Stimulated activated CD4-positive, alpha-beta T cell treated with anti-CD3 and anti-CD28 coated beads, Interleukin-1b, Interleukin-23, amount 100 ng/mL, for 1 hour (primary cell): ENCODE measurements around the gene MIPOL1.
"Not testable (repeated sequence)": the region's sequence is repeated elsewhere in the genome, so short reads cannot be mapped to it uniquely, and the experiment has no call there.

ENCODE experiments used
- DNase-seq, 2 donors: peaks; one replicate each; pipeline ENCODE4 v3.0.0-alpha.2; 2020; ENCODE audit warnings: low read depth in 2 of 2

The MIPOL1 gene

GRCh38 chr14:37284760-37285159 lies 87.0 kb downstream of the MIPOL1 start:
- no peak for DNase-seq

DNA sequence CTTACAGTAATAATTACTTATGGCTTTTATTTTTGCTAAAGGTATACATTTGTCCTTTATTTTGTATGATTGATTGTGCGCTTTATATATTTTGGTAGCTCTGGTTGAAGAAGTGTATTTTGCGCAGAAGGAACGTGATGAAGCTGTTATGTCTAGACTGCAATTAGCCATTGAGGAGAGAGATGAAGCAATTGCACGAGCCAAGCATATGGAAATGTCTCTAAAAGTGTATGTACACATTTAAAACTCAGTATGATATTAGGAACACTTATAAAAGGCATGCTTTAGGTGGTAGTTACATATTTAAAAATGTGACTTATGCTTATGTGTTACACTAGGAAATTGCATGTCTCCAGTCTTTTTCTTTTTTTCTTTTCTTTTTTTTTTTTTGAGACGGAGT lies 87.5 kb downstream of the MIPOL1 start:
- no peak for DNase-seq

DNA sequence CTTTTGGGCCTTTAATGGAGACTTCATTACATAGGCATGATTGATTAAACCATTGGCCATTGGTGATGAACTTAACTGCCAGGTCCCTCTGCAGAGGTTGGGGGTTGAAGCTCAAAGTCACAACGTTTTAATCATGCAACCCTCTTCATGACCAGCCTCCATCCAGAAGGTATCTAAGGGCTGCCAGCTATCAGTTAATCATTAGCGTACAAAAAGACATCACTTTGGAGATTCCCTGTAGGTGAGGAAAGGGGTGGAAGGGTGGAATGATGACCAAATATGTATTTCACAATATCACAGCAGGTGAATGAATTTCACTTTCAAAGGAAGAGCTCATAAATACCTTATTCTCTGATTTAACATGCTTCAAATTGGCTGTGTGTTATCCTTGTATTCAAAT lies 92.0 kb downstream of the MIPOL1 start:
- no peak for DNase-seq

DNA sequence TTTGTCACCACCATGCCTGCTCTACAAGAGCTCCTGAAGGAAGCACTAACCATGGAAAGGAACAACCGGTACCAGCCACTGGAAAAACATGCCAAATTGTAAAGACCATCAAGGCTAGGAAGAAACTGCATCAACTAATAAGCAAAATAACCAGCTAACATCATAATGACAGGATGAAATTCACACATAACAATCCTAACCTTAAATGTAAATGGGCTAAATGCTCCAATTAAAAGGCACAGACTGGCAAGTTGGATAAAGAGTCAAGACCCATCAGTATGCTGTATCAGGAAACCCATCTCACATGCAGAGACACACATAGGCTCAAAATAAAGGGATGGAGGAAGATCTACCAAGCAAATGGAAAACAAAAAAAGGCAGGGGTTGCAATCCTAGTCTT lies 97.5 kb downstream of the MIPOL1 start:
- DNase-seq = not testable (repeated sequence)

GRCh38 chr14:37311252-37311651 lies 113.5 kb downstream of the MIPOL1 start:
- no peak for DNase-seq

GRCh38 chr14:37318938-37319337 lies 121.2 kb downstream of the MIPOL1 start:
- no peak for DNase-seq

DNA sequence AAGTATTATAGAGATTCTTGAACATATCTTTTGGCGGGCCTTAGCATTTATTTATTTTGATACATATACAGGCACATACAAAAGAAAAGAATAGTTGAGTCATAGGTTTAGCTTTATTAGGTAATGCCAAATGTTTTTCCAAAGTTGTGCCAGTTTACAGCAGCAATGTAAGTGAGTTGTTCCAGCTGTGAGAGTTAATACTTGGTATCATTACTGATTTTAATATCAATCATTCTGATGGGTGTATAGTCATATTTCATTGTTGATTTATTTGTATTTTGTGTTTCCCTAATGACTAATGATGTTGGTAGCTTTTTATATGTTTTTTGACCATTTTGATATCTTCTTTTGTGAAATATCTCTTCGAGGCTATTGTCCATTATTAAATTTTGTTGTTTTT lies 122.4 kb downstream of the MIPOL1 start:
- DNase-seq = no peak

DNA sequence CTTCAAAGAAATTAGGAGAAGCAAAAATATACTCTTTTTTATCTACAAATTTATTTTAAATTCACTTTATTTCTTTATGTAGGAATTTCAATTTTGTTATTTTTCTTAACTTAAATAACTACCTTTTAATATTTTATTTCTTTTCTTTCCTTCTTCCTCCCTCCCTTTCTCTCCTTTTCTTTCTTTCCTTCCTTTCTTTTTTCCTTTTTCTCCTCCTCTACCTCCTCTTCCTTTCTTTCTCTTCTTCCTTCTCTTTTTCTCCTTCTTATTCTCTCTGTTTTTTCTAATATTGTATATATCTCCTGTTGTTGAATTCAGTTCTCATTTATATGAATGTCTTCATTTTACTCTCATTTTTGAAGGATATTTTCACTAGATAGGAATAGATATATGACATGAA lies 127.6 kb downstream of the MIPOL1 start:
- no peak for DNase-seq

DNA sequence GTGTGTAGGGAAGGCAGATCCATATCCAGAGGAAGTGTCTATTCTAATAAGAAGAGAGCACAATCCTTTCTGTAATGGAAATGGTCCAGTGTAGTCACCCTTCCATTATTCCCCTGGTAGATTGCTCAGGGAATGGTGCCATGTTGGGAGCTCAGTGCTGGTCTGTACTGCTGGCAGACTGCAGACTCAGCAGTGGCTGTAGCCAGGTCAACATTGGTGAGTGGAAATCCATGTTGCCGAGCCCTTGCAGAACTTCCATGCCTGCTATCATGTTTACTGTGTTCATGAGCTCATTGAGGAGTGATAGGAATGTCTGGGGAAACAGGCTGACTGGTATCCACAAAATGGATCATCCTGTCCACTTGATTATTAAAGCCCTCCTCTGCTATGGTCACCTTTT lies 128.7 kb downstream of the MIPOL1 start:
- no peak for DNase-seq

DNA sequence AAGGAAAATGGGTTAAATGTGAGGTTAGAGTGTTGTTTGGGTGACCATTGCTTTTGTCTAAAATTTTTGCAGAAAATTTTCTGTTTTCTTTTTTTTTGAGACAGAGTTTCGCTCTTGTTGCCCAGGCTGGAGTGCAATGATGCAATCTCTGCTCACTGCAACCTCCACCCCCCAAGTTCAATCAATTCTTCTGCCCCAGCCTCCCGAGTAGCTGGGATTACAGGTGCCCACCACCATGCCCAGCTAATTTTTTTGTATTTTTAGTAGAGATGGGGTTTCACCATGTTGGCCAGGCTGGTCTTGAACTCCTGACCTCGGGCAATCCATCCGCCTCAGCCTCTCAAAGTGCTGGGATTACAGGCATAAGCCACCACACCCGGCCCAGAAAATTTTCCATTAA lies 130.2 kb downstream of the MIPOL1 start:
- not testable (repeated sequence) for DNase-seq

DNA sequence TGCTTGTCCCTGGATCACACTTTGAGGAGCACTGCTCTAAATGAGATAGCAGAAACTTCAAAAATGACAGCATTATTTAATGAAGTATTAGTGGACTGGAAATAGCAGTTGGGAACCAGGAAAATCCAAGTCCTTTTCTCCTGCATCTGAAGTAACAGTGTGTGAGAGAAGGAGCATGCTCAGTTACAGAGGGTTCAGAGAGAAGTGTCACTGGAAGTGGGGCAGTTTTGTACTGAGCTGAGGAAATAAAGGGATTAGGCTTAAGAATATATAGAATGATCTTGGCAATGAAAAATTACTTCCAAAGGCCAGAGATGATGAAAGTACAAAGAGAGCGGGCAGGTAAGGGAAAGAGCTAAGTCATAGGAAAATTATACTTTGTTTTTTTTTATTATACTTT lies 130.9 kb downstream of the MIPOL1 start:
- DNase-seq = no peak

GRCh38 chr14:37329189-37330001 lies 131.7 kb downstream of the MIPOL1 start:
- DNase-seq = no peak

GRCh38 chr14:37330910-37331309 lies 133.2 kb downstream of the MIPOL1 start:
- no peak for DNase-seq

DNA sequence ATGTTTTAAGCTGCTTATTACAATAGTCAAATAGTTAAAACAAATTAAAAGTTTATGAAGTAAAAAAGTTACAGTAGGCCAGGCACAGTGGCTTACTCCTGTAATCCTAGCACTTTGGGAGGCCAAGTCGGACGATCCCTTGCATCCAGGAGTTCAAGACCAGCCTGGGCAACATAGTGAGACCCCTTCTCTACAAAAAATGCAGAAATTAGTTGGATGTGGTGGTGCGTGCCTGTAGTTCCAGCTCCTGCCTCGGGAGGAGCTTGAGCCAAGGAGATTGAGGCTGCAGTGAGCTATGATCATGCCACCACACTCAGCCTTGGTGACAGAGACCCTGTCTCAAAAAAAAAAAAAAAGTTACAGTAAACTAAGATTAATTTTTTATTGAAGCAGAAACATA lies 142.6 kb downstream of the MIPOL1 start:
- no peak for DNase-seq

GRCh38 chr14:37343307-37344094 lies 145.8 kb downstream of the MIPOL1 start:
- no peak for DNase-seq

- no peak for DNase-seq
Measured at GRCh38 chr14:37363661-37364060, 165.9 kb downstream of the MIPOL1 start.

DNA sequence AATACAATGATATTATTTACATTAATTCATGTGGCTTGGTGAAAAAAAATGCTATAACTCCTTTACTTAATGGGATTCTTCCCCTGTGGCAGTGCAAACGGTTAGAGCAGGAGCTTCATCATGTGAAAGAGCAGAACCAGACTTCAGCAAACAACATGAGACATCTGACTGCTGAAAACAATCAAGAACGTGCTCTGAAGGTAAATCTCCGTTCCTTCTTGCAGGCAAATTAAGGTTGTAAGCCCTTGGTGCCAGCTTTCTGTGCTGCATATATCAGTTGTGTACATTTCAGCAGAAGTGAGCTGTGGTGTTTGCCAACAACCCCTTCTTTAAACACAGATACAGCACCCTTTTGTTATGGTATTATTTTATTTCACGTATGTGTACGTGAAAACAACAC lies 171.7 kb downstream of the MIPOL1 start:
- DNase-seq = no peak

GRCh38 chr14:37375566-37375965 lies 177.8 kb downstream of the MIPOL1 start:
- no peak for DNase-seq

DNA sequence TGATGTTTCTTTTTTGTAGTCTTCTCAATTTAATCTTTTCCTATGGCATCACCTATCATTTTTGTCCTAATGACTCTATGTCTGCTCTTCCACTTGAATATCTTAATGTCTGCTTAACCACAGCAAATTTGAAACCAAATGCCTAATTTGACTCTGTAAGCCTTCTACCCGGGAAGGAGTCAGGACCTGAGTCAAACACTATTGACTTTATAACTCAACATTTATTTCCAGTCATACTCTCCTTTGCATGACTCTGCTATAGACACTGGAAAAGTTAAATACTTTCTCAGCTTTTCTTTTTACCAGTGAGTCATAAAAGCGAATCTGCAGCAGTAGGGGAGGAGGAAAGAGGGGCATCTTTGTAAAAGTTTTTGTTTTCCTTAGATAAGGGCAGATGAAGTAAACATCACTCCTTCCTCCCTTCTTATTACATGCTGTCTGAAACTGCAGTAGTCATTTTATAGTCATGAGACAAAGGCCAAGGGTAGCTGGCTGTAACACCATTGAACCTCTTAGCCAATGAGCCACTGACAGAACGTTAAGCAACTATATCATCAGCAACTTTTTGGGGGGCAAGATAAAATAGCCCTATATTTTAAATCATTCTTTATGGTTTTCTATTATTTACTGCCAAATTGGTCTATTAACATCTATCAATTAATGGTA lies 179.3 kb downstream of the MIPOL1 start:
- DNase-seq = no peak

- no peak for DNase-seq
Measured at GRCh38 chr14:37384870-37385596, 187.3 kb downstream of the MIPOL1 start.

DNA sequence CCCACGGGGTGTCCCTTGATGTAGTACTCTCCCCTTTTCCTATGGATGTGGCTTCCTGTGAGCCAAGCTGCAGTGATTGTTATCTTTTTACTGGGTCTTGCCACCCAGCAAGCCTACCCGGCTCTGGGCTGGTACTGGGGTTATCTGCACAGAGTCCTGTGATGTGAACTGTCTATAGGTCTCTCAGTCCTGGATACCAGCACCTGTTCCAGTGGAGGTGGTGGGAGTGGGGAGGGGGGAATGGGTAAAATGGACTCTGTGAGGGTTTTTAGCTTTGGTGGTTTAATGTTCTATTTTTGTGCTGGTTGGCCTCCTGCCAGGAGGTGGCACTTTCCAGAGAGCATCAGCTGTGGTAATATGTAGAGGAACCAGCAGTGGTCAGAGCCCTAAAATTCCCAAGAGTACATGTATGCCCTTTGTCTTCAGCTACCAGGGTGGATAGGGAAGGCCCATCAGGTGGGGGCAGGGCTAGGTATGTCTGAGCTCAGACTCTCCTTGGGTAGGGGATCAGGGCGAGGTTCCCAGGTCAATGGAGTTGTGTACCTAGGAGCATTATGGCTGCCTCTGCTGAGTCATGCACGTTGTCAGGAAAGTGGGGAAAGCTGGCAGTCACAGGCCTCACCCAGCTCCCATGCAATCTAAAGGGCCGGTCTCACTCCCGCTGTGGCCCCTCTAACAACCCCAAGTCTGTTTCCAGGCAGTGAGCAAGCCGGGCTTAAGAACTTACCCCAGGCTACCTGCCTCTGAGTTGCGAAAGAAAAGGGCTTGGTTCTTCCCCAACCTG lies 199.6 kb downstream of the MIPOL1 start:
- not testable (repeated sequence) for DNase-seq
